ENCODE measurements around the gene TLCD2. TPM values are rescaled to one million over a fixed set of nuclear protein-coding genes. Genes with fewer than 3 reads are reported as not detected.

The TLCD2 gene
- total and polyA plus RNA-seq, 9 of the 15 experiments (the other 6 are each of a cell fraction or from before 2014, with no cell fraction given) = 0.10 to 0.89 (median 0.58) TPM

GRCh38 chr17:1730326-1731193, 20.4 kb upstream of the TLCD2 start (continued):
- peak; percentile 94 for TF ChIP-seq MGA (IDR thresholded peaks at IDR 0.05)
- TF ChIP-seq SIRT6 (IDR thresholded peaks at IDR 0.05; ENCODE audit: low read depth, low read length) = no peak
- no peak for TF ChIP-seq NKRF (IDR thresholded peaks at IDR 0.05; ENCODE audit: borderline replicate concordance)
- TF ChIP-seq MAFK (IDR thresholded peaks at IDR 0.05; ENCODE audit: low read length) = no peak
- no peak for TF ChIP-seq ZBTB5 (IDR thresholded peaks at IDR 0.05)
